HG02571 (cell line): Measurements from ENCODE around the gene GSE1.
"Not testable (repeated sequence)": the region's sequence is repeated elsewhere in the genome, so short reads cannot be mapped to it uniquely, and the experiment has no call there.

Experiments used
- ATAC-seq: cut with Tn5 transposase; IDR thresholded peaks from one replicate; pipeline ENCODE4 v1.9.1; 2021; ENCODE audit warnings: mild to moderate bottlenecking, moderate library complexity; ENCODE audit not compliant: unreplicated experiment

Gene GSE1

GRCh38 chr16:85589688-85590505, 23.2 kb upstream of the GSE1 start:
- no peak for ATAC-seq

GRCh38 chr16:85590506-85590832, 22.7 kb upstream of the GSE1 start:
- no peak for ATAC-seq

- no peak for ATAC-seq
These were observed 21.7 kb upstream of the GSE1 start for GRCh38 chr16:85591381-85591780.

- ATAC-seq, result not testable (repeated sequence)
These were observed 20.8 kb upstream of the GSE1 start for GRCh38 chr16:85592277-85592676.

GRCh38 chr16:85592700-85593493, 20.2 kb upstream of the GSE1 start:
- no peak for ATAC-seq

GRCh38 chr16:85593494-85594221, 19.5 kb upstream of the GSE1 start:
- no peak for ATAC-seq

- ATAC-seq, result no peak
These were observed 18.7 kb upstream of the GSE1 start for GRCh38 chr16:85594273-85594977.

GRCh38 chr16:85594978-85595661, 18.0 kb upstream of the GSE1 start:
- no peak for ATAC-seq

- ATAC-seq, result no peak
These were observed 17.2 kb upstream of the GSE1 start for GRCh38 chr16:85595812-85596502.

GRCh38 chr16:85598141-85598540, 15.0 kb upstream of the GSE1 start:
- ATAC-seq, result no peak

GRCh38 chr16:85600078-85600477, 13.0 kb upstream of the GSE1 start:
- ATAC-seq, result no peak

- ATAC-seq, result no peak
These were observed 12.4 kb upstream of the GSE1 start for GRCh38 chr16:85600530-85601271.

GRCh38 chr16:85601272-85601639, 11.9 kb upstream of the GSE1 start:
- no peak for ATAC-seq

- ATAC-seq, result no peak
These were observed 11.3 kb upstream of the GSE1 start for GRCh38 chr16:85601730-85602401.

- no peak for ATAC-seq
These were observed 10.5 kb upstream of the GSE1 start for GRCh38 chr16:85602402-85603202.

GRCh38 chr16:85603203-85603755, 9.8 kb upstream of the GSE1 start:
- ATAC-seq, result no peak

GRCh38 chr16:85604145-85604705, 8.9 kb upstream of the GSE1 start:
- no peak for ATAC-seq
